Heart left ventricle (tissue), 13 donors: ENCODE results near the gene SLC35A2.

Source experiments
- CTCF ChIP-seq, 12 donors: fragments of 200-600 bp; sonication (generic) in 4 of 12; IDR thresholded peaks; one replicate each; pipeline versions ENCODE4 v1.5.0 to v1.8.0; 2018 to 2022; ENCODE audit warnings: antibody characterized with exemption in 12 of 12, mild to moderate bottlenecking in 5 of 12
- POLR2A ChIP-seq, 2 donors: fragments of 450-650 bp; IDR thresholded peaks; one replicate each; pipeline ENCODE4 v1.6.1; 2017; ENCODE audit warnings: antibody characterized with exemption in 2 of 2, mild to moderate bottlenecking in 2 of 2, moderate library complexity in 2 of 2
- donor health status: ischemic (EF 13 %, LVEDD 7.1; RV severe dilation, severe dysfunction).
- donor health status: DM: no; HTN: yes; CAD: no.
- donor health status: DM: no; HTN: no; CAD: no.
- donor health status: ischemic (EF 25% LVEDD 6.9; RV normal size, moderate dysfunction).
- donor health status: ischemic (EF 25% LVEDD 5.7; RV mildly dilated, moderate dysfunction).
- donor health status: ischemic (EF 35%, LVEDD 5.7; RV mildly dilated, moderate dysfunction).
- donor health status: nonischemic (EF 11% LVEDD 7.7; RV severe dilation, severe dysfunction).
- donor health status: DM: yes; HTN: yes; CAD: no.
- donor health status: PGD.
- donor health status: ischemic (EF 29% LVEDD 5.4; RV normal size, mild dysfunction).
- donor health status: nonischemic (EF 23%, LVEDD 6.1; RV moderate dilation, normal function).

- TF ChIP-seq POLR2A (IDR thresholded peaks at IDR 0.05): no peak
- no peak for TF ChIP-seq CTCF (IDR thresholded peaks at IDR 0.05)
Measured at GRCh38 chrX:48938721-48939425, 27.4 kb upstream of the SLC35A2 start.
